Suprapubic skin (tissue), 4 donors: ENCODE data around the gene IFNLR1. TPM values are rescaled to one million over a fixed set of nuclear protein-coding genes. Genes with fewer than 3 reads are reported as not detected.

Experiments
- DNase-seq, 2 donors: peaks; one replicate each; pipeline ENCODE4 v3.0.0-alpha.2; 2019; ENCODE audit warnings: low spot score in 2 of 2
- H3K27ac ChIP-seq: fragments of 200-600 bp; sonication (generic); one replicate; pipeline ENCODE4 v1.5.1; 2019
- H3K27me3 ChIP-seq: fragments of 200-600 bp; sonication (generic); one replicate; pipeline ENCODE4 v1.5.1; 2019
- H3K36me3 ChIP-seq: fragments of 200-600 bp; sonication (generic); one replicate; pipeline ENCODE4 v1.5.1; 2019
- H3K4me1 ChIP-seq: fragments of 200-600 bp; sonication (generic); one replicate; pipeline ENCODE4 v1.5.1; 2019
- H3K4me3 ChIP-seq: fragments of 200-600 bp; sonication (generic); one replicate; pipeline ENCODE4 v1.5.1; 2019; ENCODE audit warnings: mild to moderate bottlenecking
- H3K9me3 ChIP-seq: fragments of 200-600 bp; sonication (generic); one replicate; pipeline ENCODE4 v1.5.1; 2019
- CTCF ChIP-seq, 2 donors: fragments of 200-600 bp in 1 of 2; fragments of 450-650 bp in 1 of 2; sonication (generic) in 1 of 2; IDR thresholded peaks; one replicate each; pipeline ENCODE4 v1.5.1; 2016 to 2019; ENCODE audit warnings: antibody characterized with exemption in 2 of 2, mild to moderate bottlenecking in 1 of 2, moderate library complexity in 1 of 2
- EP300 ChIP-seq: sonication (generic); formaldehyde crosslinking; IDR thresholded peaks from one replicate; pipeline ENCODE4 v1.6.1; 2017; ENCODE audit warnings: antibody characterized with exemption
- POLR2A ChIP-seq, 2 donors: fragments of 450-650 bp; IDR thresholded peaks; one replicate each; pipeline ENCODE4 v1.6.1; 2017; ENCODE audit warnings: antibody characterized with exemption in 2 of 2, mild to moderate bottlenecking in 2 of 2, moderate library complexity in 2 of 2
- POLR2AphosphoS5 ChIP-seq, 3 donors: sonication (generic); formaldehyde crosslinking; IDR thresholded peaks; one replicate each; pipeline ENCODE4 v1.6.1; 2017; ENCODE audit warnings: antibody characterized with exemption in 3 of 3
- WGBS: methylation state at CpG from one replicate; pipeline ENCODE4 v1.1.5; 2018; 5-methylcytosine and 5-hydroxymethylcytosine counted together
- total RNA-seq, 4 donors: library from RNA; depleted of rRNA; stranded (reverse); fragments of >200 nt; gene quantifications; one replicate each; pipeline ENCODE4 v1.1.0, GENCODE V29; 2016

The IFNLR1 gene
- total RNA-seq, 4 donors from 2014 or later = 11.7 to 16.1 (median 14.0) TPM

DNA sequence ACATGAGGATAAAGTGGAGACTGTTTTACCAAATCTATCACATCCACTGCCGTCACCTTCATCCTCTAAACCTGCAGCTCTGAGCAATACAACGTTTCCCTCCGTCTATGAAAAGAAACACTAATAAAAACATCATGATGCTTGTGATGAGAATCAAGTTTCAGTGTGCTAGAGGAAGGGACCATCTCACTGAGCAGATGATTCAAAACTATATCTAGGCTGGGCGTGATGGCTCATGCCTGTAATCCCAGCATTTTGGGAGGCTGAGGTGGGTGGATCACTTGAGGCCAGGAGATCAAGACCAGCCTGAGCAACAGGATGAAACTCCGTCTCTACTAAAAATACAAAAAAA is 60.4 kb downstream of the IFNLR1 start:
- H3K9me3 ChIP-seq = no peaks in the 10 kb centered on the region
- no peaks in the 10 kb centered on the region for H3K27me3 ChIP-seq
- H3K4me1 ChIP-seq = no peaks in the 10 kb centered on the region
- TF ChIP-seq POLR2AphosphoS5 (IDR thresholded peaks at IDR 0.05) (no peak), POLR2A (IDR thresholded peaks at IDR 0.05) (no peak), CTCF (IDR thresholded peaks at IDR 0.05) (no peak), EP300 (no peak)
- 71% methylated on average over 5 of the region's 5 CpGs for WGBS
- no peak for DNase-seq
- H3K27ac ChIP-seq = no peak overlapping the region
- H3K4me3 ChIP-seq = no peak overlapping the region
- peaks cover 6% of the 10 kb centered on the region for H3K36me3 ChIP-seq

DNA sequence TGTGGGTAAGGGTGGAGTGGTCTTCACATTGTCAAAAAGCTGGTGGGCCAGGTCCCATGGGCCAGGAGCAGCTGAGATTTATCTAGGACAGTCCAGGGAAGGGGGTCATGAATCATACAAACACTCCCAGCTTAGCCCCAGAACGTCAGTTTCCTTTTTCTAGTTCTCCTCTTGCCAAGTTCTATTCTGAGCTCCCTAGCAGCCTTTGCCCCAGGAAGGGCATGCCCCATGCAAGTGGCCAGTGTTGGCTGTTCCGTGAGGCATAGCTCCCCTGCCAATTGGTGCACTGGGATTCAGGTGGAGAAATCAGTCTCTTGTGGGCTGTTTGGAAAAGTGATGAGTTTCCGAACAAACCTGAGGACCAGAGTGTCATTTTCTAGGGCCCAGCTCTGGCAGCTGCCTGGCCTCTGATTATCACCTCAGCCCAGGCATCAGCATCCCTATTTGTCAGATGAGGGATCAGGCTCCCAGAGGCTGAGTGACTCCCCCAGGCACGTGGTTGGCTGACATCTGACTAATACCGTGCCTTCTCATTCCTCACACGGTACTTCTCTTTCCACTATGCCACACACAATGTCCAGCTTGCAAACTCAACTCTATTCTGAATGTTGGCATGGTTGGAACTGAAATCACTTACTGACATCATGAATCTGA is 60.9 kb downstream of the IFNLR1 start:
- no peak for TF ChIP-seq POLR2AphosphoS5 (IDR thresholded peaks at IDR 0.05)
- no peak for TF ChIP-seq CTCF (IDR thresholded peaks at IDR 0.05)
- TF ChIP-seq EP300 = no peak
- TF ChIP-seq POLR2A (IDR thresholded peaks at IDR 0.05) = no peak
- DNase-seq = no peak
- 58% methylated on average over 6 of the region's 6 CpGs for WGBS
- Histone ChIP-seq H3K27ac (no peak overlapping the region), H3K27me3 (no peaks in the 10 kb centered on the region), H3K36me3 (peaks cover 6% of the 10 kb centered on the region), H3K4me1 (peaks cover 4% of the 10 kb centered on the region), H3K9me3 (no peaks in the 10 kb centered on the region), H3K4me3 (no peak overlapping the region)

GRCh38 chr1:24125456-24125855 is 61.6 kb downstream of the IFNLR1 start:
- no peak overlapping the region for H3K27ac ChIP-seq
- no peaks in the 10 kb centered on the region for H3K27me3 ChIP-seq
- no peaks in the 10 kb centered on the region for H3K9me3 ChIP-seq
- H3K4me1 ChIP-seq = peaks cover 11% of the 10 kb centered on the region
- TF ChIP-seq POLR2A (IDR thresholded peaks at IDR 0.05) (no peak), CTCF (IDR thresholded peaks at IDR 0.05) (no peak), POLR2AphosphoS5 (IDR thresholded peaks at IDR 0.05) (no peak), EP300 (no peak)
- H3K4me3 ChIP-seq = no peak overlapping the region
- no peak for DNase-seq
- WGBS = 86% methylated on average over 4 of the region's 4 CpGs
- peaks cover 6% of the 10 kb centered on the region for H3K36me3 ChIP-seq

GRCh38 chr1:24124980-24125379 is 62.1 kb downstream of the IFNLR1 start:
- H3K36me3 ChIP-seq = peaks cover 6% of the 10 kb centered on the region
- TF ChIP-seq POLR2A (IDR thresholded peaks at IDR 0.05) = no peak
- TF ChIP-seq POLR2AphosphoS5 (IDR thresholded peaks at IDR 0.05) = no peak
- TF ChIP-seq CTCF (IDR thresholded peaks at IDR 0.05) = no peak
- TF ChIP-seq EP300 = no peak

DNA sequence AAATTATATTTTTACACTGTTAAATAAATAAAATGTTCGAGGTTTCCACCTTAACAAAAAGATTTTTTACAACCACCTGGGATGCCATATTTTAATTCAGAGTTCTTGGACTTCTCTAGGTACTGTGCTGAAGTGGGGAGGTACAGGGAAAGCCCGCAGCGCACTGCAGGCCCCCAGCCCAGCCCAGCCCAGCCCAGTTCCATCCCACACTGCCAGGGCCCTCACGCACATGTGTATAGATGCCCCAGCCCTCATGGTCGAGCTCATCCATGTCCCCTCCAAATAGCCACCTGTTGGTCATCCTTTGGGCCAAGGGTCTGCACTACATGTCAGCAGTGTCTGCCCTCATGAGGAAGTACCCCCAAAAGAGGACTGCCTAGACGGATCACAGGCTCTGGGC is 63.5 kb downstream of the IFNLR1 start:
- Histone ChIP-seq H3K27me3 (no peaks in the 10 kb centered on the region), H3K4me1 (peaks cover 30% of the 10 kb centered on the region), H3K27ac (no peak overlapping the region), H3K36me3 (peaks cover 6% of the 10 kb centered on the region), H3K9me3 (no peaks in the 10 kb centered on the region), H3K4me3 (no peak overlapping the region)
- DNase-seq = no peak
- TF ChIP-seq POLR2AphosphoS5 (IDR thresholded peaks at IDR 0.05) = no peak
- no peak for TF ChIP-seq POLR2A (IDR thresholded peaks at IDR 0.05)
- TF ChIP-seq CTCF (IDR thresholded peaks at IDR 0.05) = no peak
- TF ChIP-seq EP300 = no peak
- 84% methylated on average over 6 of the region's 6 CpGs for WGBS

More at GRCh38 chr1:24124980-24125379, 62.1 kb downstream of the IFNLR1 start:
- no peak for DNase-seq
- Histone ChIP-seq H3K27ac (no peak overlapping the region), H3K4me1 (peaks cover 16% of the 10 kb centered on the region), H3K9me3 (no peaks in the 10 kb centered on the region), H3K4me3 (no peak overlapping the region), H3K27me3 (no peaks in the 10 kb centered on the region)
- WGBS = 81% methylated on average over 2 of the region's 2 CpGs
